ENCODE results near the gene FBLN1.
A peak's percentile ranks its signal among the peaks of the same experiment; 100 is the strongest.

The FBLN1 gene

DNA sequence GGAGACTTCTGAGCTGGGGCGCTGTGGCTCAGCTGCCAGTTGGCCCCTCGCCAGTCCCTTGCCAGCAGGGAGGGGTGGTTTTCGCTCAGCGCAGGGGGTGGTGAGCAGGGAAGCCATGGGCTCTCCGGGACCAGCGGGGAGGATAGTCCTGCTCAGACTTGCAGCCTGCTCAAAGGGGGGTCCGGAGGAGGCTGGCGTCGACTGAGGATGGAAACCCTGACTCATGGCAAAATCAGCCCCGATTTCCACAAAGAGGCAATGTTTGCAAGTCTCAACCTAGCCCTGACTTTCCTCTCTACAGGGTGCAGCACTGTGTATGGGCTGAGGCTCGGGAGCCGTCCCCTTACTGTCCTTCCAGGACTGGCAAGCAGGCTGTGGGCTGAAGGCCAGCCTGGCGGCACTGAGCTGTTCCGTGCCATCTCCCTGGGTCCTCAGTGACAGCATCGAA lies 35.1 kb downstream of the FBLN1 start (continued):
- TF ChIP-seq, protein P1, sequence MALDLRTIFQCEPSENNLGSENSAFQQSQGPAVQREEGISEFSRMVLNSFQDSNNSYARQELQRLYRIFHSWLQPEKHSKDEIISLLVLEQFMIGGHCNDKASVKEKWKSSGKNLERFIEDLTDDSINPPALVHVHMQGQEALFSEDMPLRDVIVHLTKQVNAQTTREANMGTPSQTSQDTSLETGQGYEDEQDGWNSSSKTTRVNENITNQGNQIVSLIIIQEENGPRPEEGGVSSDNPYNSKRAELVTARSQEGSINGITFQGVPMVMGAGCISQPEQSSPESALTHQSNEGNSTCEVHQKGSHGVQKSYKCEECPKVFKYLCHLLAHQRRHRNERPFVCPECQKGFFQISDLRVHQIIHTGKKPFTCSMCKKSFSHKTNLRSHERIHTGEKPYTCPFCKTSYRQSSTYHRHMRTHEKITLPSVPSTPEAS (tag by site-specific recombination; IDR thresholded peaks at IDR 0.05), result no peak
- TF ChIP-seq ZNF670 (tag by site-specific recombination; IDR thresholded peaks at IDR 0.05; ENCODE audit: low read depth) (no peak), ZNF776 (tag by site-specific recombination; IDR thresholded peaks at IDR 0.05; ENCODE audit: borderline replicate concordance) (no peak), TCF7L2 (IDR thresholded peaks at IDR 0.05; ENCODE audit: borderline replicate concordance, low read depth, low read length) (no peak), ZNF837 (tag by site-specific recombination; IDR thresholded peaks at IDR 0.05) (no peak), ZNF2 (tag by site-specific recombination; IDR thresholded peaks at IDR 0.05) (no peak), ZNF707 (tag by site-specific recombination; IDR thresholded peaks at IDR 0.05) (no peak), ZBTB20 (tag by site-specific recombination; IDR thresholded peaks at IDR 0.05) (peak; percentile 66), GLI4 (tag by site-specific recombination; IDR thresholded peaks at IDR 0.05) (no peak), ZFHX2 (tag by site-specific recombination; conservative IDR thresholded peaks at IDR 0.05) (no peak), ZNF140 (tag by site-specific recombination; IDR thresholded peaks at IDR 0.05) (no peak), ZNF132 (tag by site-specific recombination; IDR thresholded peaks at IDR 0.05; ENCODE audit: borderline replicate concordance) (no peak), KLF10 (tag by site-specific recombination; IDR thresholded peaks at IDR 0.05) (no peak), ZNF274 (IDR thresholded peaks at IDR 0.05; ENCODE audit: low read length) (no peak), ZNF274 (tag by site-specific recombination; IDR thresholded peaks at IDR 0.05; ENCODE audit: borderline replicate concordance) (no peak), ZNF792 (tag by site-specific recombination; IDR thresholded peaks at IDR 0.05) (no peak), ZNF629 (tag by site-specific recombination; IDR thresholded peaks at IDR 0.05) (peak; percentile 67), ZXDB (tag by site-specific recombination; IDR thresholded peaks at IDR 0.05) (0 out of 2 replicates have a peak, but pooled peaks have one; percentile 15), ZNF354C (tag by site-specific recombination; IDR thresholded peaks at IDR 0.05; ENCODE audit: borderline replicate concordance, low read depth) (no peak), ZFP41 (tag by site-specific recombination; IDR thresholded peaks at IDR 0.05; ENCODE audit: borderline replicate concordance) (no peak), ZNF138 (tag by site-specific recombination; IDR thresholded peaks at IDR 0.05; ENCODE audit: borderline replicate concordance) (no peak), ZBTB17 (tag by site-specific recombination; IDR thresholded peaks at IDR 0.05) (peak; percentile 81)
- TF ChIP-seq, protein P2, sequence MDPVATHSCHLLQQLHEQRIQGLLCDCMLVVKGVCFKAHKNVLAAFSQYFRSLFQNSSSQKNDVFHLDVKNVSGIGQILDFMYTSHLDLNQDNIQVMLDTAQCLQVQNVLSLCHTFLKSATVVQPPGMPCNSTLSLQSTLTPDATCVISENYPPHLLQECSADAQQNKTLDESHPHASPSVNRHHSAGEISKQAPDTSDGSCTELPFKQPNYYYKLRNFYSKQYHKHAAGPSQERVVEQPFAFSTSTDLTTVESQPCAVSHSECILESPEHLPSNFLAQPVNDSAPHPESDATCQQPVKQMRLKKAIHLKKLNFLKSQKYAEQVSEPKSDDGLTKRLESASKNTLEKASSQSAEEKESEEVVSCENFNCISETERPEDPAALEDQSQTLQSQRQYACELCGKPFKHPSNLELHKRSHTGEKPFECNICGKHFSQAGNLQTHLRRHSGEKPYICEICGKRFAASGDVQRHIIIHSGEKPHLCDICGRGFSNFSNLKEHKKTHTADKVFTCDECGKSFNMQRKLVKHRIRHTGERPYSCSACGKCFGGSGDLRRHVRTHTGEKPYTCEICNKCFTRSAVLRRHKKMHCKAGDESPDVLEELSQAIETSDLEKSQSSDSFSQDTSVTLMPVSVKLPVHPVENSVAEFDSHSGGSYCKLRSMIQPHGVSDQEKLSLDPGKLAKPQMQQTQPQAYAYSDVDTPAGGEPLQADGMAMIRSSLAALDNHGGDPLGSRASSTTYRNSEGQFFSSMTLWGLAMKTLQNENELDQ (tag by site-specific recombination; IDR thresholded peaks at IDR 0.05; ENCODE audit: low read depth), result no peak
- TF ChIP-seq, protein P3, sequence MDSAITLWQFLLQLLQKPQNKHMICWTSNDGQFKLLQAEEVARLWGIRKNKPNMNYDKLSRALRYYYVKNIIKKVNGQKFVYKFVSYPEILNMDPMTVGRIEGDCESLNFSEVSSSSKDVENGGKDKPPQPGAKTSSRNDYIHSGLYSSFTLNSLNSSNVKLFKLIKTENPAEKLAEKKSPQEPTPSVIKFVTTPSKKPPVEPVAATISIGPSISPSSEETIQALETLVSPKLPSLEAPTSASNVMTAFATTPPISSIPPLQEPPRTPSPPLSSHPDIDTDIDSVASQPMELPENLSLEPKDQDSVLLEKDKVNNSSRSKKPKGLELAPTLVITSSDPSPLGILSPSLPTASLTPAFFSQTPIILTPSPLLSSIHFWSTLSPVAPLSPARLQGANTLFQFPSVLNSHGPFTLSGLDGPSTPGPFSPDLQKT (IDR thresholded peaks at IDR 0.05; ENCODE audit: borderline replicate concordance, low read depth, low read length), result no peak
- TF ChIP-seq, protein P4, sequence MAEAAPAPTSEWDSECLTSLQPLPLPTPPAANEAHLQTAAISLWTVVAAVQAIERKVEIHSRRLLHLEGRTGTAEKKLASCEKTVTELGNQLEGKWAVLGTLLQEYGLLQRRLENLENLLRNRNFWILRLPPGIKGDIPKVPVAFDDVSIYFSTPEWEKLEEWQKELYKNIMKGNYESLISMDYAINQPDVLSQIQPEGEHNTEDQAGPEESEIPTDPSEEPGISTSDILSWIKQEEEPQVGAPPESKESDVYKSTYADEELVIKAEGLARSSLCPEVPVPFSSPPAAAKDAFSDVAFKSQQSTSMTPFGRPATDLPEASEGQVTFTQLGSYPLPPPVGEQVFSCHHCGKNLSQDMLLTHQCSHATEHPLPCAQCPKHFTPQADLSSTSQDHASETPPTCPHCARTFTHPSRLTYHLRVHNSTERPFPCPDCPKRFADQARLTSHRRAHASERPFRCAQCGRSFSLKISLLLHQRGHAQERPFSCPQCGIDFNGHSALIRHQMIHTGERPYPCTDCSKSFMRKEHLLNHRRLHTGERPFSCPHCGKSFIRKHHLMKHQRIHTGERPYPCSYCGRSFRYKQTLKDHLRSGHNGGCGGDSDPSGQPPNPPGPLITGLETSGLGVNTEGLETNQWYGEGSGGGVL (tag by site-specific recombination; IDR thresholded peaks at IDR 0.05), result peak; percentile 83
- TF ChIP-seq, protein P5, sequence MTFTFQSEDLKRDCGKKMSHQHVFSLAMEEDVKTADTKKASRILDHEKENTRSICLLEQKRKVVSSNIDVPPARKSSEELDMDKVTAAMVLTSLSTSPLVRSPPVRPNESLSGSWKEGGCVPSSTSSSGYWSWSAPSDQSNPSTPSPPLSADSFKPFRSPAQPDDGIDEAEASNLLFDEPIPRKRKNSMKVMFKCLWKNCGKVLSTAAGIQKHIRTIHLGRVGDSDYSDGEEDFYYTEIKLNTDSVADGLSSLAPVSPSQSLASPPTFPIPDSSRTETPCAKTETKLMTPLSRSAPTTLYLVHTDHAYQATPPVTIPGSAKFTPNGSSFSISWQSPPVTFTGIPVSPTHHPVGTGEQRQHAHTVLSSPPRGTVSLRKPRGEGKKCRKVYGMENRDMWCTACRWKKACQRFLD (tag by site-specific recombination; IDR thresholded peaks at IDR 0.05), result no peak
- TF ChIP-seq, protein P6, sequence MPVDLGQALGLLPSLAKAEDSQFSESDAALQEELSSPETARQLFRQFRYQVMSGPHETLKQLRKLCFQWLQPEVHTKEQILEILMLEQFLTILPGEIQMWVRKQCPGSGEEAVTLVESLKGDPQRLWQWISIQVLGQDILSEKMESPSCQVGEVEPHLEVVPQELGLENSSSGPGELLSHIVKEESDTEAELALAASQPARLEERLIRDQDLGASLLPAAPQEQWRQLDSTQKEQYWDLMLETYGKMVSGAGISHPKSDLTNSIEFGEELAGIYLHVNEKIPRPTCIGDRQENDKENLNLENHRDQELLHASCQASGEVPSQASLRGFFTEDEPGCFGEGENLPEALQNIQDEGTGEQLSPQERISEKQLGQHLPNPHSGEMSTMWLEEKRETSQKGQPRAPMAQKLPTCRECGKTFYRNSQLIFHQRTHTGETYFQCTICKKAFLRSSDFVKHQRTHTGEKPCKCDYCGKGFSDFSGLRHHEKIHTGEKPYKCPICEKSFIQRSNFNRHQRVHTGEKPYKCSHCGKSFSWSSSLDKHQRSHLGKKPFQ (tag by site-specific recombination; IDR thresholded peaks at IDR 0.05), result no peak
- TF ChIP-seq, protein P7, sequence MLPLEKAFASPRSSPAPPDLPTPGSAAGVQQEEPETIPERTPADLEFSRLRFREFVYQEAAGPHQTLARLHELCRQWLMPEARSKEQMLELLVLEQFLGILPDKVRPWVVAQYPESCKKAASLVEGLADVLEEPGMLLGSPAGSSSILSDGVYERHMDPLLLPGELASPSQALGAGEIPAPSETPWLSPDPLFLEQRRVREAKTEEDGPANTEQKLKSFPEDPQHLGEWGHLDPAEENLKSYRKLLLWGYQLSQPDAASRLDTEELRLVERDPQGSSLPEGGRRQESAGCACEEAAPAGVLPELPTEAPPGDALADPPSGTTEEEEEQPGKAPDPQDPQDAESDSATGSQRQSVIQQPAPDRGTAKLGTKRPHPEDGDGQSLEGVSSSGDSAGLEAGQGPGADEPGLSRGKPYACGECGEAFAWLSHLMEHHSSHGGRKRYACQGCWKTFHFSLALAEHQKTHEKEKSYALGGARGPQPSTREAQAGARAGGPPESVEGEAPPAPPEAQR (tag by site-specific recombination; IDR thresholded peaks at IDR 0.05), result no peak

Measured in HEK293 (cell line).